Uterus (tissue), 2 donors: ENCODE measurements around the gene SLC35A3.

ENCODE experiments used
- POLR2A ChIP-seq, 2 donors: fragments of 450-650 bp; IDR thresholded peaks; one replicate each; pipeline ENCODE4 v1.6.1; 2016; ENCODE audit warnings: antibody characterized with exemption in 2 of 2, mild to moderate bottlenecking in 1 of 2, moderate library complexity in 1 of 2
- TF ChIP-seq, protein P1 (sequence below), 4 experiments: fragments of 200-600 bp in 2 of 4; fragments of 450-650 bp in 2 of 4; sonication (generic) in 2 of 4; IDR thresholded peaks; one replicate each; pipeline ENCODE4 v1.5.1; 2016 to 2019; ENCODE audit warnings: antibody characterized with exemption in 4 of 4, mild to moderate bottlenecking in 2 of 4, moderate library complexity in 1 of 4

DNA sequence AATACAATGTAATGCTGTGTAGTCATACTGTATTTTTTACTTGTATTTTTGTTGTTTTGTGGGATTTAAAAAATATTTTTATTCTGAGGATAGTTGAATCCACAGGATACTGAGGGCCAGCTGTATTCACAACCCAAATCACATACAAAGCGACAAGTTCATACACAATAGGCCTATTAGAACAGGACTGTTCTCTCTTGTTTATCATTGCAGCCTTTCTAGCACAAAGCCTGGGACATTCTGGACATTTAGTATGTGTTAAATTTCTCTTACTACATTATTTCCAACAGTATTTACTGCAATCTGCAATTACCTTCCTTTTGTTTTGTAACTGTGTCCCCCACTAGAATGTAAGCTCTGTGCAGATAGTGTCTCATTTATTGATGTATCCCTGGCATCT is 65.4 kb downstream of the SLC35A3 start:
- TF ChIP-seq, protein P1, sequence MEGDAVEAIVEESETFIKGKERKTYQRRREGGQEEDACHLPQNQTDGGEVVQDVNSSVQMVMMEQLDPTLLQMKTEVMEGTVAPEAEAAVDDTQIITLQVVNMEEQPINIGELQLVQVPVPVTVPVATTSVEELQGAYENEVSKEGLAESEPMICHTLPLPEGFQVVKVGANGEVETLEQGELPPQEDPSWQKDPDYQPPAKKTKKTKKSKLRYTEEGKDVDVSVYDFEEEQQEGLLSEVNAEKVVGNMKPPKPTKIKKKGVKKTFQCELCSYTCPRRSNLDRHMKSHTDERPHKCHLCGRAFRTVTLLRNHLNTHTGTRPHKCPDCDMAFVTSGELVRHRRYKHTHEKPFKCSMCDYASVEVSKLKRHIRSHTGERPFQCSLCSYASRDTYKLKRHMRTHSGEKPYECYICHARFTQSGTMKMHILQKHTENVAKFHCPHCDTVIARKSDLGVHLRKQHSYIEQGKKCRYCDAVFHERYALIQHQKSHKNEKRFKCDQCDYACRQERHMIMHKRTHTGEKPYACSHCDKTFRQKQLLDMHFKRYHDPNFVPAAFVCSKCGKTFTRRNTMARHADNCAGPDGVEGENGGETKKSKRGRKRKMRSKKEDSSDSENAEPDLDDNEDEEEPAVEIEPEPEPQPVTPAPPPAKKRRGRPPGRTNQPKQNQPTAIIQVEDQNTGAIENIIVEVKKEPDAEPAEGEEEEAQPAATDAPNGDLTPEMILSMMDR (IDR thresholded peaks at IDR 0.05), result no peak
- TF ChIP-seq POLR2A (IDR thresholded peaks at IDR 0.05), result no peak
